HEK293T (cell line): ENCODE data around the gene COASY.
A peak's percentile ranks its signal among the peaks of the same experiment; 100 is the strongest.
"Not testable (repeated sequence)": the region's sequence is repeated elsewhere in the genome, so short reads cannot be mapped to it uniquely, and the experiment has no call there.

ENCODE experiments used
- CTCF ChIA-PET: fragments of 350-600 bp; formaldehyde crosslinking; extraction: SDS; loops from one replicate; lab custom pipeline; 2021; ENCODE audit warnings: antibody characterized with exemption, inconsistent platforms; lab: Yijun Ruan, JAX
- POLR2A ChIA-PET: fragments of 350-600 bp; formaldehyde crosslinking; extraction: SDS; loops from one replicate; lab custom pipeline; 2020; ENCODE audit warnings: antibody characterized with exemption, inconsistent platforms; lab: Yijun Ruan, JAX
- DNase-seq: peaks from one replicate; pipeline ENCODE4 v3.0.0; 2012; ENCODE audit warnings: mixed read lengths; ENCODE audit errors: extremely low spot score
- ARNT ChIP-seq: fragments of 450-650 bp; IDR thresholded peaks from 2 replicates; pipeline ENCODE4 v1.6.1; 2017; ENCODE audit warnings: mild to moderate bottlenecking
- BHLHE40 ChIP-seq: fragments of 450-650 bp; IDR thresholded peaks from 2 replicates; pipeline ENCODE4 v1.6.1; 2016; ENCODE audit warnings: mild to moderate bottlenecking, moderate library complexity, borderline replicate concordance
- CTBP1 ChIP-seq: fragments of 450-650 bp; IDR thresholded peaks from 2 replicates; pipeline ENCODE4 v1.6.1; 2016; ENCODE audit warnings: borderline replicate concordance
- ELF4 ChIP-seq: fragments of 450-650 bp; IDR thresholded peaks from 2 replicates; pipeline ENCODE4 v1.6.1; 2017; ENCODE audit warnings: antibody characterized with exemption
- FOXA1 ChIP-seq: fragments of 450-650 bp; IDR thresholded peaks from 2 replicates; pipeline ENCODE4 v1.6.1; 2016; ENCODE audit warnings: mild to moderate bottlenecking
- FOXK2 ChIP-seq: fragments of 450-650 bp; IDR thresholded peaks from 2 replicates; pipeline ENCODE4 v1.6.1; 2016; ENCODE audit warnings: mild to moderate bottlenecking
- FOXM1 ChIP-seq: fragments of 450-650 bp; IDR thresholded peaks from 2 replicates; pipeline ENCODE4 v1.6.1; 2017; ENCODE audit warnings: mild to moderate bottlenecking, borderline replicate concordance
- HDGF ChIP-seq: fragments of 450-650 bp; IDR thresholded peaks from 2 replicates; pipeline ENCODE4 v1.6.1; 2017; ENCODE audit warnings: antibody characterized with exemption, borderline replicate concordance
- L3MBTL2 ChIP-seq: fragments of 450-650 bp; conservative IDR thresholded peaks from 2 replicates; pipeline ENCODE4 v1.6.1; 2016; ENCODE audit warnings: mild to moderate bottlenecking
- LEF1 ChIP-seq: fragments of 450-650 bp; IDR thresholded peaks from 2 replicates; pipeline ENCODE4 v1.6.1; 2017; ENCODE audit warnings: mild to moderate bottlenecking, borderline replicate concordance
- NFRKB ChIP-seq: fragments of 450-650 bp; IDR thresholded peaks from 2 replicates; pipeline ENCODE4 v1.6.1; 2016; ENCODE audit warnings: mild to moderate bottlenecking, moderate library complexity
- PKNOX1 ChIP-seq: fragments of 450-650 bp; IDR thresholded peaks from 2 replicates; pipeline ENCODE4 v1.6.1; 2016
- SP1 ChIP-seq: fragments of 450-650 bp; IDR thresholded peaks from 2 replicates; pipeline ENCODE4 v1.6.1; 2017
- SUZ12 ChIP-seq: fragments of 450-650 bp; IDR thresholded peaks from 2 replicates; pipeline ENCODE4 v1.6.1; 2016; ENCODE audit warnings: mild to moderate bottlenecking
- TARDBP ChIP-seq: fragments of 450-650 bp; IDR thresholded peaks from 2 replicates; pipeline ENCODE4 v1.6.1; 2016
- ZNF384 ChIP-seq: fragments of 450-650 bp; IDR thresholded peaks from 2 replicates; pipeline ENCODE4 v1.6.1; 2016

The COASY gene

GRCh38 chr17:42548070-42548837 lies 13.7 kb upstream of the COASY start:
- no peak for DNase-seq
- CTCF ChIA-PET, result interaction anchor here (0.6 to 1.1 kb wide), 4 partner anchors 11 to 278 kb away, joined by 3 read pairs; partner anchors contain the start of gene NAGLU
- TF ChIP-seq SP1 (no peak), ZNF384 (no peak), NFRKB (no peak), FOXA1 (no peak), FOXK2 (no peak), LEF1 (no peak), SUZ12 (no peak), L3MBTL2 (no peak), HDGF (no peak), CTBP1 (no peak), TARDBP (no peak), FOXM1 (no peak), ARNT (no peak)
- POLR2A ChIA-PET, result interaction anchor here (1.4 to 4.3 kb wide), 2 partner anchors 12 to 131 kb away, joined by 3 to 28 read pairs; partner anchors contain the start of gene NAGLU

- DNase-seq, result no peak
- POLR2A ChIA-PET, result interaction anchor here (0.6 to 4.3 kb wide), 2 partner anchors 8 to 13 kb away, joined by 3 to 28 read pairs; partner anchors contain the start of gene NAGLU
- CTCF ChIA-PET, result interaction anchor here (1.1 kb wide), 1 partner anchor 13 kb away, joined by 3 read pairs; the partner anchor contains the start of gene NAGLU
- TF ChIP-seq FOXA1 (no peak), ARNT (no peak), CTBP1 (no peak), TARDBP (no peak), L3MBTL2 (no peak), NFRKB (no peak), SUZ12 (no peak), BHLHE40 (no peak), PKNOX1 (no peak)
Observed at GRCh38 chr17:42548993-42549755, 12.8 kb upstream of the COASY start.

- CTCF ChIA-PET, DNase-seq: not testable (repeated sequence)
- POLR2A ChIA-PET, result interaction anchor here (4.0 kb wide), 1 partner anchor 16 kb away, joined by 37 read pairs; the partner anchor contains the start of gene NAGLU
Observed at GRCh38 chr17:42552736-42553135, 9.2 kb upstream of the COASY start, which contains the start of gene HSD17B1. HSD17B1 (plus strand) TSS chr17:42552923; CDS start chr17:42552934, 11 bp downstream.

- CTCF ChIA-PET, result no interaction called here
- peak; percentile 42 for DNase-seq
- POLR2A ChIA-PET, result interaction anchor here (1.1 to 4.0 kb wide), 5 partner anchors 11 to 988 kb away, joined by 3 to 37 read pairs (median 16); partner anchors contain the start of genes MLX and NAGLU
- TF ChIP-seq NFRKB (no peak), FOXM1 (no peak), ELF4 (no peak), FOXK2 (no peak), ZNF384 (no peak), HDGF (no peak), LEF1 (no peak), SP1 (no peak), PKNOX1 (no peak), ARNT (no peak), TARDBP (no peak)
Observed at GRCh38 chr17:42553161-42553818, 8.7 kb upstream of the COASY start.

GRCh38 chr17:42553866-42554249 lies 8.1 kb upstream of the COASY start:
- CTCF ChIA-PET, result no interaction called here
- DNase-seq, result no peak
- TF ChIP-seq ELF4, result no peak
- no peak for TF ChIP-seq BHLHE40
- no peak for TF ChIP-seq HDGF
- no peak for TF ChIP-seq L3MBTL2
- TF ChIP-seq FOXM1, result no peak
- TF ChIP-seq CTBP1, result no peak
- TF ChIP-seq TARDBP, result no peak
- TF ChIP-seq PKNOX1, result no peak
- no peak for TF ChIP-seq FOXK2
- TF ChIP-seq ARNT, result no peak
- no peak for TF ChIP-seq ZNF384
- no peak for TF ChIP-seq FOXA1
- no peak for TF ChIP-seq NFRKB
- TF ChIP-seq SP1, result no peak
- TF ChIP-seq SUZ12, result no peak
- TF ChIP-seq LEF1, result no peak
- POLR2A ChIA-PET, result interaction anchor here (1.1 to 4.0 kb wide), 11 partner anchors 8 to 987 kb away, joined by 3 to 37 read pairs (median 6); partner anchors contain the start of genes BECN1, MLX, NAGLU and VPS25
